ENCODE results near the gene NEK8. TPM values are rescaled to one million over a fixed set of nuclear protein-coding genes. Genes with fewer than 3 reads are reported as not detected.

The NEK8 gene
- total and polyA plus RNA-seq, 9 of the 15 experiments (the other 6 are each of a cell fraction or from before 2014, with no cell fraction given) = 0.98 to 16.6 (median 4.6) TPM

DNA sequence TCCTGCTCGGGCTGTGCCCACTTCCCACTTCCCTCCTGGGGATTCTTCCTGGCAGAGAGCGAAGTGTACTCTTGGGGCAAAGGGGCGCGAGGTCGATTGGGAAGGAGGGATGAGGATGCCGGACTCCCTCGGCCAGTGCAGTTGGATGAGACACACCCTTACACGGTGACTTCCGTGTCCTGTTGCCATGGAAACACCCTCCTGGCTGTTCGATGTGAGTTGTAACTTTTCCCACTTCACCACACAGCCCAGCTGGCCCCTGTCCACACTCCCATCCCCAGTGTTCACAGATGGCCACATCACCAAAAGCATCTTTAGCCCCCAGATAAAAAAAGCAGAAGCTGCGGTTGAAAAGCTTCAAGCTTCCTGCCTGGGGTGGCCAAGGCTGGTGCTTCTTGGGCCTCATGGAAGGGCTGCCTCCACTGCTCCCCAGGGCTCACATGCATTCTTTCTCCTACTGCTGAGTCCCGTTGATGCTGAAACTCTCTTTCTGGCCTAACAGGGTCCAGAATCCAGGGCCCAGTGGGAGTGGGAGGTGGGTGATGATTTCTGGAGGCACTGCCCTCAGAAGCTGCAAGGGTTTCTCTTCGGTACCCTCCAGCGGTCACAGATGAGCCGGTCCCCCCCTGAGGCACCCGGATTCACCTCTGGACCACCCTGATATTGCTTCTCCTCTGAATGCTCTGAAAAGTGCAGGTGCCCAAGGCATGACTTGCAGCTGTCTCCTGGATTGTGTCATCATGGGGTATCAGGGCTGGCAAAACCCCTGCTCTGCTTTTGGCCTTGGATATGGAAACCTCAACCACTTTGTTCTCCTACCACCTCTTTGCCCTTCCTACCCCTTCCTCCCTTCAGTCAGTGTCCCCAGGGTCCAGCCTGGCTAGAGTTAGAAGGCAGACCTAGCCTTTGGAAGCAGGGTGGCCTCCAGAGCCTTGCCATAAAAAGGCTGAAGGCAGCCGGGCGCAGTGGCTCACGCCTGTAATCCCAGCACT is 13.1 kb downstream of the NEK8 start (continued):
- TF ChIP-seq POLR3G (IDR thresholded peaks at IDR 0.05; ENCODE audit: extremely low read depth, insufficient read length, insufficient replicate concordance) = no peak
- TF ChIP-seq, protein P1, sequence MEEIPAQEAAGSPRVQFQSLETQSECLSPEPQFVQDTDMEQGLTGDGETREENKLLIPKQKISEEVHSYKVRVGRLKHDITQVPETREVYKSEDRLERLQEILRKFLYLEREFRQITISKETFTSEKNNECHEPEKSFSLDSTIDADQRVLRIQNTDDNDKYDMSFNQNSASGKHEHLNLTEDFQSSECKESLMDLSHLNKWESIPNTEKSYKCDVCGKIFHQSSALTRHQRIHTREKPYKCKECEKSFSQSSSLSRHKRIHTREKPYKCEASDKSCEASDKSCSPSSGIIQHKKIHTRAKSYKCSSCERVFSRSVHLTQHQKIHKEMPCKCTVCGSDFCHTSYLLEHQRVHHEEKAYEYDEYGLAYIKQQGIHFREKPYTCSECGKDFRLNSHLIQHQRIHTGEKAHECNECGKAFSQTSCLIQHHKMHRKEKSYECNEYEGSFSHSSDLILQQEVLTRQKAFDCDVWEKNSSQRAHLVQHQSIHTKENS (CRISPR knock-in tag; IDR thresholded peaks at IDR 0.05) = no peak
- peak; percentile 83; the same call in 1 of the 2 replicates for TF ChIP-seq SMARCE1 (IDR thresholded peaks at IDR 0.05)
- 0 out of 2 replicates have a peak, but pooled peaks have one; percentile 38 for TF ChIP-seq NR2C2 (CRISPR knock-in tag; IDR thresholded peaks at IDR 0.05)
- TF ChIP-seq NR2C2 (tag; IDR thresholded peaks at IDR 0.05) = no peak
- no peak for TF ChIP-seq GABPB2 (CRISPR knock-in tag; conservative IDR thresholded peaks at IDR 0.05)
- TF ChIP-seq, protein P2, sequence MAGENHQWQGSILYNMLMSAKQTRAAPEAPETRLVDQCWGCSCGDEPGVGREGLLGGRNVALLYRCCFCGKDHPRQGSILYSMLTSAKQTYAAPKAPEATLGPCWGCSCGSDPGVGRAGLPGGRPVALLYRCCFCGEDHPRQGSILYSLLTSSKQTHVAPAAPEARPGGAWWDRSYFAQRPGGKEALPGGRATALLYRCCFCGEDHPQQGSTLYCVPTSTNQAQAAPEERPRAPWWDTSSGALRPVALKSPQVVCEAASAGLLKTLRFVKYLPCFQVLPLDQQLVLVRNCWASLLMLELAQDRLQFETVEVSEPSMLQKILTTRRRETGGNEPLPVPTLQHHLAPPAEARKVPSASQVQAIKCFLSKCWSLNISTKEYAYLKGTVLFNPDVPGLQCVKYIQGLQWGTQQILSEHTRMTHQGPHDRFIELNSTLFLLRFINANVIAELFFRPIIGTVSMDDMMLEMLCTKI (IDR thresholded peaks at IDR 0.05; ENCODE audit: partially characterized antibody) = no peak
- TF ChIP-seq SREBF1 (IDR thresholded peaks at IDR 0.05; ENCODE audit: borderline replicate concordance, low read depth, low read length) = no peak

Measured in K562 (cell line).